ENCODE results near the gene LIPC.
A peak's percentile ranks its signal among the peaks of the same experiment; 100 is the strongest.

Gene LIPC

DNA sequence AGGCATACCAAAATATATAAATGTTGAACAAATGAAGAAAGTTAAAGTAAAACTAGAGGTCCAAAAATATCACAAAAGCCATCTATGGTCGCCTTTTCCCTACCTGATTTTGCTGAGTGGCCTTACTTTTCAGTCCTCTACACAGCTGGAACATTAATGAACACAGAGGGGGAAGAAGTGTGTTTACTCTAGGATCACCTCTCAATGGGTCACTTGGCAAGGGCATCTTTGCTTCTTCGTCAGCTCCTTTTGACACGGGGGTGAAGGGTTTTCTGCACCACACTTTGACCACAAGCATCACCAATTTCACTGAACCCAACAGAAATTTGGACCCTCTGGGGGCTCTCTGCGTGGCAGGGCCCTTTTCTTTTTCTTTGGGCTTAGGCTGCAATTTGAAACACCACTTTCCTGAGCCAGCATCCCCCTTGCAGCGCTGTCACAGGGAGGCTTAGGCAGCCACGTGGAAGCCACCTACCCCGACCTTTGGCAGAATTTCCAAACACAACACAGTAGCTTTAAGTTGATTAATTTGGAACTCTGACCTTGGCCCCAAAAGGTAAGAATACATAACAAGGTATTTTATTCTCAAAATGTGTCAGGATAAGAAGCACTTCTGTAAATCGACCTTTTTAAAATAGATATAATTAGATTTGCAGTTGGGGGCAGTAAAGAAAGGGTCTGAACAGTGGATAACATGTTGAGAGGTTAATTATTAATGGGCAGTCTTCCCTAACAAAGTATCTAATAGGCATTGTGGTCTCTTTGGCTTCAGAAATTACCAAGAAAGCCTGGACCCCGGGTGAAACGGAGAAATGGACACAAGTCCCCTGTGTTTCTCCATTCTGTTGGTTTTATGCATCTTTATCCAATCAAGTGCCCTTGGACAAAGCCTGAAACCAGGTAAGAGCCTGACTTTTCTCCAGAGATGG is at the start of gene LIPC:
LIPC (plus strand) TSS at position 771 of the 929 bp plus-strand sequence; CDS start at position 813, 42 bp downstream.
- DNase-seq (ENCODE audit: low read depth), result no peak

GRCh38 chr15:58383876-58384275 is 47.9 kb upstream of the LIPC start:
- DNase-seq (ENCODE audit: low read depth), result peak; percentile 46

GRCh38 chr15:58384667-58385066 is 47.1 kb upstream of the LIPC start:
- DNase-seq (ENCODE audit: low read depth), result no peak

GRCh38 chr15:58386081-58386480 is 45.7 kb upstream of the LIPC start:
- DNase-seq (ENCODE audit: low read depth), result no peak

DNA sequence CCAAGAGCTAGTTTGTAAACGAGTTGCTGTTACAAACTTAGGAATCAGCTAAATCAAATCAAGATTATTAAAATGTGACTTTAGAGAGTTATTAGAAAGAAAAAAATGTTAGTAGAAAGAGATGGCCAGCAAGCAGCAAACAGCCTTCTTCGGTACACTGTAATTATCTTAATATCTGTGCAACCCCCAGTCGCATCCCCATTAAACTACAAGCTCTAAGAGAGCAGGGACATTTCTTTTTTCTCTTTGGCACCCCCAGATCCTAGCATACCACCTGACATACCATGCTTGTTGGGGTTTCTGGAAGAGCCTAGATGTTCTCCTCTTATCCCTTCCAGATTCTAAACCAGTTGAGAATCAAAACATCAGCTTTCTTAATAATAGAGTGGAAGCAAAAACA is 45.1 kb upstream of the LIPC start:
- no peak for DNase-seq (ENCODE audit: low read depth)

GRCh38 chr15:58387130-58387529 is 44.7 kb upstream of the LIPC start:
- no peak for DNase-seq (ENCODE audit: low read depth)

- no peak for DNase-seq (ENCODE audit: low read depth)
These were observed 43.6 kb upstream of the LIPC start for GRCh38 chr15:58388211-58388610.

- no peak for DNase-seq (ENCODE audit: low read depth)
These were observed 41.7 kb upstream of the LIPC start for GRCh38 chr15:58390118-58390517.

DNA sequence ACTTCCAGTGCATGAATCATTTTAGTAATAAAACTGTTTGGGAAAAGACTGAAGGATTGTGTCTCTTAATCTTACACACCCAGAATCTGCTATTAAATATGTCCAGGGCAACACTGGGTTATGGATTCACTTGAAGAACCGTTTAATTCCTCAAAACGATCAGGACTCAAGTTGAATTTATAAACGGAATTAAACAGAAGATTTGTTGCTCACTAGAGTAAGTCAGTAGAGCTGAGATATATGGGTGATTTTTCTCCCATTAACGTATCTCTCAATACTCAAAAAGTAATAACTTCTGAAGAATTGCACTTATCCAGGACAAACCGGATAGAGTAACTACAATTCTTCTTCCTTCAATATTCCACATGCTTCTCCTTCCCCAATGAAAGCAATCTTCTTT is 41.1 kb upstream of the LIPC start:
- no peak for DNase-seq (ENCODE audit: low read depth)

GRCh38 chr15:58391088-58391487 is 40.7 kb upstream of the LIPC start:
- no peak for DNase-seq (ENCODE audit: low read depth)

DNA sequence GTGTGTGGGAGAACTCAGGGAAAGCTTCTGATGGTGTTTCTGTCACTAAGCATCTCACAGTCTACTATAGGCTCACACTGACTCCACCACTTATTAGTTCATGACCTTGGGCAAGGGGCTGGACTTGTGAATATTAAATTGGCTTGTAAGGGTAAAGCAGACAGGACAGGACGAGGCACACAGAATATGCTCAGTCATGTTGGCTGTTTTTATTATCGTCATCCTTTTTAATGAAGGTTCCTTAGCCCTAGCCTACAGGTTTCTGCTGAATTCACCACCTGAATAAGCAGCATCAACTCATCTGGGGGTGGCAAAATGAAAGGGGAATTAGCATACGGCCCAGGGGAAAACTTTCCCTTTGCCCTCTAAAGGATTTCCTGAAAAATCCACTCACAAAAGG is 39.6 kb upstream of the LIPC start:
- no peak for DNase-seq (ENCODE audit: low read depth)

DNA sequence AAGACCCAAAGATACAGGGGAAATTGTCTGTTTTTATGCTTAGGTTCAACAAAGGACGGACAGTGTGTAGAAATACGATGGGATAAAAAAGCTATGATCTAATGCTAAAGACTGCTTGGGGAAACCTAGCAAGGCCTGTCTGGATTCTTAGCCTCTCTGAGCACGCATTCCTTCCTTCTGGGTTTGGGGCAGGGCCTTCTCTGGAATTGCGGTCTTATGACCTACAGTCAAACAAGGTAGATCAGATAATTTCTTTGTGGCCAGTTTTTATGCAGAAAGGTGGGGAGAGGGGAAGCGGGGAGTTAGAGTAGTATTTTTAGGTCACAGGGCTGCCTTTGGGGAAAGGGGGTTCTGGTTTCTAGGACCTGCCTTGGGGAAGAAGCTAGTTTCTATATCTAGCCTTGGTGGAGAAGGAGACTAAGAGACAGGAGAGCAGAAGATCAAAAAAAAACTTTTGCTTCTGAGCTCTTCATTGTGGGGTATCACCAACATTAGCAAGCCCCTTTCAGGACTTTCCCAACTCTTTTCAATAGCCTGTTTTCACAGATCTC is 39.1 kb upstream of the LIPC start:
- DNase-seq (ENCODE audit: low read depth), result no peak

- DNase-seq (ENCODE audit: low read depth), result no peak
These were observed 38.5 kb upstream of the LIPC start for GRCh38 chr15:58393241-58393662.

DNA sequence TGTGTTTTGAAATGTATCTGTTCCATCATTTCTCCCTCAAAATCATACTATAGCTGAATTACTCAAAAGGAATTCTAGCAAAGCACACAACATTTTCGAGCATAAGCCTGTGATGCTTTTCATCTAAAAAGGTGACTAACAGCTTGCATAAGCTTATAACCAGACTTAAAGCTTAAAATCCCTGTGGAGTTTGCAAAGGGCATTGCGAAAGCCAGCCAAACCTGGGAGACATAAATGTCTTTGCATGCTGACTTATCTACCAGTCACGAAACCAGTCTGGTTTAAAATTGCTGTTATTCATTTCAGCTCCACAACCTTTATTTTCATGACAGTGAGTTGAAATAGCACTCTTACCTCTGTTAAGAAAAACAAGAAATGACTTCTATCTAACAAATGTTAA is 35.6 kb upstream of the LIPC start:
- no peak for DNase-seq (ENCODE audit: low read depth)

DNA sequence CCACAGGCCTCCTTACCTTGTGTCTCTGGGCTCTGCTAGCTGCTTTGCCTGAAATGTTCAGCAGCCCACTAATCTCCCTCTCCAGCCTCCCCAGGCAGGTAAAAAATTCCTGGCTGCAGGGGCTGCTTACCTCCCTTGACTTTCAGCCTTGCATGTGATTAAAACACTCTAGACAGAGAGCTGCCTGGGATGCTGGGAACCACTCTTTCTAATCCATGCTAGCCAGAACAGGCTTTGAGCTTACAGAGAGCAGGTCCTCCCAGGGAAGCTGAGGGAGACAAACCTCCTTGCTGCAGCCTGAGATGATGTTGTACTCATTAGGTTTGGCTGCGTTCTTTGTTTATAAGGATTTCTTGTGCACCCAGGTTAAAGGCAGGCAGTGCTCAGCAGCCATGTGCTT is 33.7 kb upstream of the LIPC start:
- DNase-seq (ENCODE audit: low read depth), result no peak

DNA sequence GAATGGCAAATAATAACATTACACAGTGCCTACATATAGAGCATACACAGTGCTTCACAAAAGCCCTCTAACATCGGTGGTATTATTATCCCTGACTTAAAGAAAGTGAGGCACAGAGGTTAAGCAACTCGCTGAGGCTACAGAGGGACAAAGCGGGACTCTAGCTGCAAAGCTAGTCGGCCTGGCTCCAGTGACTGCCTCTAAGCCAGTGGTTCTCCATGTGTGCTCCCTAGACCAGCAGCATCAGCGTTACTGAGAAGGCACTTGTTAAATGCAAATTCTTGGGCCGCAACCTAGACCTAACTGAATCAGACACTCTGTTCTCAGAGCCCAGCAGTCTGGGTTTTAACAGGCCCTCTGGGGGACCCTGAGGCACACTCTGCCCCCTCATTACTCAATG is 33.1 kb upstream of the LIPC start:
- no peak for DNase-seq (ENCODE audit: low read depth)

GRCh38 chr15:58399739-58400138 is 32.1 kb upstream of the LIPC start:
- no peak for DNase-seq (ENCODE audit: low read depth)

DNA sequence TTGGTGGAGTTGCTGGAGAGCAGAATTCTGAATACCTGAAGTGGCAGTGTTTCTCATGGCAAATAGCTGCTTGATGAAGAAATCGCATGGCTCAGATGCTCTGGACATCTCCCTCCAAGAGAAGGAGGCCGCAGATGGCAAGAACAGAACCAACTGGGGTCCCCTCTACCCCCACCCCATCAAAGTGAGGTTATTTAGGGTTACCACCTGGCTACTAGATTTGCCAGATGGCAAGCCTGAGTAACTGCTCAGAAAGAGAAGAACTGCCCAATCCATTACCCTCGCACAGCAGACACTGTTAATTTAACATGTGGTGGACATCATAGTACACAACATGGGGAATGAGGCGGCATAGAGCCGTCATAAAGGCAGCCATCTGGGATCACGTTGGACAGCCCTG is 30.5 kb upstream of the LIPC start:
- DNase-seq (ENCODE audit: low read depth), result no peak

- DNase-seq (ENCODE audit: low read depth), result no peak
These were observed 29.7 kb upstream of the LIPC start for GRCh38 chr15:58401991-58402649.

GRCh38 chr15:58403581-58403980 is 28.2 kb upstream of the LIPC start:
- DNase-seq (ENCODE audit: low read depth), result no peak

DNA sequence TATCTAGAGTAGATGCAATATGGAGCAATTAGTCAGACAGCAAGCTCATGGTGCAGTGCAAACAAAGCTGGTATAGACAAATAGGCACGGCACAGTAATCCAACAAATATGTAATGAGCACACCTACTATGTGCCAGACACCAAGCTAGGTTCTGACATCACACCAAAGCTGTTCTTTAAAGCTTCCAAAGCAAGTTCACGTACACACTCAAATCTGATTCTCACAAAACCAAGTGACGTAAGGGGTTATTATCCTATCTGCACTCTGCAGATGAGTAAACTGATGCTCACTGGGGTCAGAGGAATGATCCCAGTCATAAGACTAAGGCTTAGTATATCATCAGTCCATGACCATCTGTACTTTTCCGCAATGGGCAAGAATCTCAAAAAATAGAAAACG is 27.8 kb upstream of the LIPC start:
- no peak for DNase-seq (ENCODE audit: low read depth)

GRCh38 chr15:58404722-58405121 is 27.1 kb upstream of the LIPC start:
- DNase-seq (ENCODE audit: low read depth), result no peak

GRCh38 chr15:58405865-58406264 is 25.9 kb upstream of the LIPC start:
- no peak for DNase-seq (ENCODE audit: low read depth)

All from activated T-cell treated with anti-CD3 and anti-CD28 coated beads for 48 hours (primary cell).